Activated CD8-positive, alpha-beta memory T cell treated with anti-CD3 and anti-CD28 coated beads, Interleukin-2, amount 50 U/mL, for 1 hour (primary cell): ENCODE data around the gene PTH1R.

Experiments
- DNase-seq: peaks from one replicate; pipeline ENCODE4 v3.0.0-alpha.2; 2020; ENCODE audit errors: extremely low read depth

The PTH1R gene

GRCh38 chr3:46877406-46878125 lies at the start of gene PTH1R:
TSS of gene PTH1R (plus strand) at chr3:46877721. CDS start at chr3:46883560, 5,839 bp downstream.
- DNase-seq, result no peak

- DNase-seq, result no peak
Measured at GRCh38 chr3:46829699-46830208, 47.8 kb upstream of the PTH1R start.

- DNase-seq, result no peak
Measured at GRCh38 chr3:46830801-46831200, 46.7 kb upstream of the PTH1R start.

- no peak for DNase-seq
Measured at GRCh38 chr3:46831316-46831715, 46.2 kb upstream of the PTH1R start.

- DNase-seq, result no peak
Measured at GRCh38 chr3:46831841-46832240, 45.7 kb upstream of the PTH1R start.

- no peak for DNase-seq
Measured at GRCh38 chr3:46833346-46834300, 43.9 kb upstream of the PTH1R start.

GRCh38 chr3:46835054-46835453 lies 42.5 kb upstream of the PTH1R start:
- DNase-seq, result no peak

GRCh38 chr3:46835491-46835890 lies 42.0 kb upstream of the PTH1R start:
- no peak for DNase-seq

GRCh38 chr3:46838301-46838700 lies 39.2 kb upstream of the PTH1R start:
- DNase-seq, result no peak

- no peak for DNase-seq
Measured at GRCh38 chr3:46840491-46840890, 37.0 kb upstream of the PTH1R start.

GRCh38 chr3:46843508-46843907 lies 34.0 kb upstream of the PTH1R start:
- no peak for DNase-seq

GRCh38 chr3:46844397-46844796 lies 33.1 kb upstream of the PTH1R start:
- no peak for DNase-seq

GRCh38 chr3:46844881-46845312 lies 32.6 kb upstream of the PTH1R start:
- DNase-seq, result no peak

- DNase-seq, result no peak
Measured at GRCh38 chr3:46845397-46845859, 32.1 kb upstream of the PTH1R start.

- peak; percentile 20 for DNase-seq
Measured at GRCh38 chr3:46845860-46846623, 31.5 kb upstream of the PTH1R start.

GRCh38 chr3:46846624-46847542 lies 30.6 kb upstream of the PTH1R start:
- no peak for DNase-seq

- no peak for DNase-seq
Measured at GRCh38 chr3:46847744-46848143, 29.8 kb upstream of the PTH1R start.

GRCh38 chr3:46848271-46849044 lies 29.1 kb upstream of the PTH1R start:
- no peak for DNase-seq

- DNase-seq, result no peak
Measured at GRCh38 chr3:46849045-46849631, 28.4 kb upstream of the PTH1R start.
